Nephron progenitor cell (in vitro differentiated cells): ENCODE data around the gene SCGB1C2.
A peak's percentile ranks its signal among the peaks of the same experiment; 100 is the strongest.

ENCODE experiments used
- DNase-seq: peaks from one replicate; pipeline ENCODE4 v3.0.0; 2021
- H3K27ac Mint-ChIP-seq: 2 replicates; pipeline ENCODE4 v1.8.0; 2021; ENCODE audit warnings: mild to moderate bottlenecking, moderate library complexity, mixed read lengths
- H3K27me3 Mint-ChIP-seq: 2 replicates; pipeline ENCODE4 v1.8.0; 2021; ENCODE audit warnings: mild to moderate bottlenecking, low read depth, mixed read lengths; ENCODE audit not compliant: poor library complexity
- H3K36me3 Mint-ChIP-seq: 2 replicates; pipeline ENCODE4 v1.8.0; 2021; ENCODE audit warnings: low read depth, mixed read lengths
- H3K4me1 Mint-ChIP-seq: 2 replicates; pipeline ENCODE4 v1.8.0; 2021; ENCODE audit warnings: mixed read lengths
- H3K4me3 Mint-ChIP-seq: 2 replicates; pipeline ENCODE4 v1.8.0; 2021; ENCODE audit warnings: mild to moderate bottlenecking, moderate library complexity, mixed read lengths
- H3K9me3 Mint-ChIP-seq: 2 replicates; pipeline ENCODE4 v1.8.0; 2021; ENCODE audit warnings: mild to moderate bottlenecking, moderate library complexity, mixed read lengths
- CTCF ChIP-seq: fragments of 200-600 bp; sonication (generic); IDR thresholded peaks from 2 replicates; pipeline ENCODE4 v1.5.0; 2021; ENCODE audit warnings: antibody characterized with exemption

The SCGB1C2 gene

GRCh38 chr17:160336-160735 is 23.0 kb downstream of the SCGB1C2 start:
- DNase-seq, result no peak
- Mint-ChIP-seq H3K9me3 (no peaks in the 10 kb centered on the region), H3K4me1 (peaks cover 12% of the 10 kb centered on the region), H3K4me3 (no peak overlapping the region), H3K36me3 (no peaks in the 10 kb centered on the region), H3K27me3 (peaks cover 15% of the 10 kb centered on the region), H3K27ac (no peak overlapping the region)
- TF ChIP-seq CTCF, result no peak

- no peak for TF ChIP-seq CTCF
- DNase-seq, result no peak
- no peaks in the 10 kb centered on the region for H3K36me3 Mint-ChIP-seq
- H3K9me3 Mint-ChIP-seq, result no peaks in the 10 kb centered on the region
- no peak overlapping the region for H3K27ac Mint-ChIP-seq
- peaks cover 14% of the 10 kb centered on the region for H3K27me3 Mint-ChIP-seq
- H3K4me3 Mint-ChIP-seq, result no peak overlapping the region
- H3K4me1 Mint-ChIP-seq, result peaks cover 12% of the 10 kb centered on the region
Observed at GRCh38 chr17:161481-161880, 24.1 kb downstream of the SCGB1C2 start.

- H3K27me3 Mint-ChIP-seq, result peaks cover 14% of the 10 kb centered on the region
- H3K4me1 Mint-ChIP-seq, result peaks cover 12% of the 10 kb centered on the region
- H3K36me3 Mint-ChIP-seq, result no peaks in the 10 kb centered on the region
- no peak overlapping the region for H3K4me3 Mint-ChIP-seq
- DNase-seq, result no peak
- TF ChIP-seq CTCF, result no peak
- H3K27ac Mint-ChIP-seq, result no peak overlapping the region
- no peaks in the 10 kb centered on the region for H3K9me3 Mint-ChIP-seq
Observed at GRCh38 chr17:162689-163088, 25.3 kb downstream of the SCGB1C2 start.

- DNase-seq, result no peak
Observed at GRCh38 chr17:163514-164098, 26.2 kb downstream of the SCGB1C2 start.

GRCh38 chr17:164303-165235 is 27.2 kb downstream of the SCGB1C2 start:
- Mint-ChIP-seq H3K27me3 (peaks cover 14% of the 10 kb centered on the region), H3K9me3 (no peaks in the 10 kb centered on the region), H3K4me1 (peaks cover 17% of the 10 kb centered on the region), H3K36me3 (no peaks in the 10 kb centered on the region), H3K27ac (no peak overlapping the region), H3K4me3 (no peak overlapping the region)
- peak; percentile 64 for TF ChIP-seq CTCF
- peak; percentile 68 for DNase-seq

More at GRCh38 chr17:163514-164098, 26.2 kb downstream of the SCGB1C2 start:
- Mint-ChIP-seq H3K27ac (no peak overlapping the region), H3K4me3 (no peak overlapping the region), H3K9me3 (no peaks in the 10 kb centered on the region), H3K4me1 (peaks cover 12% of the 10 kb centered on the region), H3K27me3 (peaks cover 14% of the 10 kb centered on the region), H3K36me3 (no peaks in the 10 kb centered on the region)
- peak; percentile 37 for TF ChIP-seq CTCF
